Erythroblast (primary cell): ENCODE results near the gene AQP1.

Experiments
- GATA1 ChIP-seq: IDR thresholded peaks from 2 replicates; pipeline ENCODE4 v1.6.1; 2011; ENCODE audit warnings: low read depth, mild to moderate bottlenecking, control low read depth, low read length, moderate library complexity
- POLR2A ChIP-seq: IDR thresholded peaks from 2 replicates; pipeline ENCODE4 v1.6.1; 2011; ENCODE audit warnings: mild to moderate bottlenecking, low read length

DNA sequence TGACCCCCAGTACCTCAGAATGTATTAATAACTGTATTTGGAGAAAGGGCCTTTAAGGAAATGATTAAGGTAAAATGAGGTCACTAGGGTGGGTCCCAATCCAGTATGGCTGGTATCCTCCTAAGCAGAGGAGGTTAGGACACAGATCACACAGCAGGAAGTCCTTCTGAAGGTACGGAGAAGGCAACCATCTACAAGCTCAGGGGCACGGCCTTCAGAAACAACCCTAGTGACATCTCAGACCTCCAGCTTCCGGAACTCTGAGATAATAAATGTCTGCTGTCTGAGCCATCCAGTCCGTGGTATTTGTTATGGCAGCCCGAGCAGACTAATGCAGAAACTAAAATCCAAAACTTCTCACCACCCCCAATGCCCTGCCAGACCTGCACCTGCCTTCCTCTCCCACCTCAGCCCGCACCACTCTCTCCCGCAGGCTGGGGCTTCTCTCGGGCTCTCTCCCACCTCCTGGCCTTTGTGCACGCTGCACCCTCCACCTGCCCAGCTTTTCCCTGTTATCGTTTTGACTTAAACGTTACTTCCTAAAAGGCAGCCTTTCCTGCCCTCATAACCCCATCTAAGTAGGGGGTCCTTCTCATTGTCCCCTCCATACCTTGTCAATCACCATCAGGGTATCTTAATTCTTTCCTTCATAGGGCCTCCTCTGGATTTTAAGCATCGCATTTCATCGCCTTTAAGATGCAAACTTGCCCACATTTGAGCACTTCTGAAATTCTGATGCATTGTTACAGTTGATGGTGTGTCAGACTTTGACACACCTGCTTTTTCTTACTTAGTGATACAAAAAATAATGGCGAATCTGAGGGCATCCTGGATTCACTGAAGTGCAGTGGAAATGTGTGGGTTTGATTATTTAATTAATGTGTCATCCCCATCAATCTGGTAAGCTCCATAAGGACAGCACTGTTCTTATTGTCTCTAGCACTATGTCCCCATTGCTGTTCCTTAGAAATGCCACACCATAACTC is 32.2 kb upstream of the AQP1 start:
- TF ChIP-seq POLR2A (no peak), GATA1 (no peak)
